Measurements from ENCODE around the gene ZNF792.
"Not testable (repeated sequence)": the region's sequence is repeated elsewhere in the genome, so short reads cannot be mapped to it uniquely, and the experiment has no call there.

The ZNF792 gene

DNA sequence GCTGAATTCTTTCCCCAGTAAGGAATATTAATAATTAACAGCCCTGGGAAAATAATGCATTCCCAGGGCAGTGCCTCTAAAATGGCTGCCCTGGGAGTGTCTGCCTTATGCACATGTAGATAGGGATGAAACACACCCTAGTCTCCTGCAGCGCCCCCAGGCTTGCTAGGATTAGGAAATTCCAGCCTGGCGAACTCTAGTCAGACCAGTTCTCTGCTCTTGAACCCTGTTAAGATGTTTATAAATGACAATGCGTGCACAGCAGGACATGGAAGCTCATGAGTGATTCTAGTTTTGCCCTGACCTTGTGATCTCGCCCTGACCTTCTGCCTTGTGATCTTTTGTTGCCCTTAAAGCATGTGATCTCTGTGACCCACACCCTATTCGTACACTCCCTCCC is 1.5 kb upstream of the ZNF792 start:
- H3K36me3 ChIP-seq (ENCODE audit: control insufficient read depth, insufficient read depth, low read length); H3K27me3 ChIP-seq (ENCODE audit: control insufficient read depth, insufficient read depth, low read length); H3K4me1 ChIP-seq (ENCODE audit: control insufficient read depth, insufficient read depth, low read length); H3K27ac ChIP-seq (ENCODE audit: low read depth, low read length); H3K9ac ChIP-seq (ENCODE audit: low read length); H3K4me3 ChIP-seq (ENCODE audit: low read depth, low read length): not testable (repeated sequence)
- peaks cover 56% of the 10 kb centered on the region for H3K9me3 ChIP-seq (ENCODE audit: control insufficient read depth, insufficient read depth, low read depth, low read length)

DNA sequence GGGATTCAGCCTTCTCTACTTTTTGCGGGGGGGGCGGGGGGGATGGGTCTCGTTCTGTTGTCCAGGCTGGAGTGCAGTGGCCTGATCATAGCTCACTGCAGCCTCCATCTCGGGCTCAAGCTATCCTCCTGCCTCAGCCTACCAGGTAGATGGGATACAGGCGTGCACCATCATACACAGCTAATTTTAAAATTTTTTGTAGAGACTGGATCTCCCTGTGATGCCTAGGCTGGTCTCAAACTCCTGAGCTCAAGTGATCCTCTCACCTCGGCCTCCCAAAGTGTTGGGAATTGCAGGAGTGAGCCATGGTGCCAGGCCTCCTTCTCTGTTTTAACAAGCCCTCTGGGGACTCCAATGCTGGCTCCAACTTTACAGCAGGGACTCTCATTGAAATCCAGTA is 569 bp upstream of the ZNF792 start:
- Histone ChIP-seq H3K9ac (ENCODE audit: low read length) (no peak overlapping the region), H3K27ac (ENCODE audit: low read depth, low read length) (no peak overlapping the region), H3K4me1 (ENCODE audit: control insufficient read depth, insufficient read depth, low read length) (peaks cover 4% of the 10 kb centered on the region; the same call in 1 of the 2 replicates), H3K27me3 (ENCODE audit: control insufficient read depth, insufficient read depth, low read length) (peaks cover 3% of the 10 kb centered on the region; the same call in 1 of the 2 replicates), H3K4me3 (ENCODE audit: low read depth, low read length) (peak overlapping the region; percentile 71), H3K36me3 (ENCODE audit: control insufficient read depth, insufficient read depth, low read length) (peaks cover 18% of the 10 kb centered on the region), H3K9me3 (ENCODE audit: control insufficient read depth, insufficient read depth, low read depth, low read length) (peaks cover 56% of the 10 kb centered on the region)

DNA sequence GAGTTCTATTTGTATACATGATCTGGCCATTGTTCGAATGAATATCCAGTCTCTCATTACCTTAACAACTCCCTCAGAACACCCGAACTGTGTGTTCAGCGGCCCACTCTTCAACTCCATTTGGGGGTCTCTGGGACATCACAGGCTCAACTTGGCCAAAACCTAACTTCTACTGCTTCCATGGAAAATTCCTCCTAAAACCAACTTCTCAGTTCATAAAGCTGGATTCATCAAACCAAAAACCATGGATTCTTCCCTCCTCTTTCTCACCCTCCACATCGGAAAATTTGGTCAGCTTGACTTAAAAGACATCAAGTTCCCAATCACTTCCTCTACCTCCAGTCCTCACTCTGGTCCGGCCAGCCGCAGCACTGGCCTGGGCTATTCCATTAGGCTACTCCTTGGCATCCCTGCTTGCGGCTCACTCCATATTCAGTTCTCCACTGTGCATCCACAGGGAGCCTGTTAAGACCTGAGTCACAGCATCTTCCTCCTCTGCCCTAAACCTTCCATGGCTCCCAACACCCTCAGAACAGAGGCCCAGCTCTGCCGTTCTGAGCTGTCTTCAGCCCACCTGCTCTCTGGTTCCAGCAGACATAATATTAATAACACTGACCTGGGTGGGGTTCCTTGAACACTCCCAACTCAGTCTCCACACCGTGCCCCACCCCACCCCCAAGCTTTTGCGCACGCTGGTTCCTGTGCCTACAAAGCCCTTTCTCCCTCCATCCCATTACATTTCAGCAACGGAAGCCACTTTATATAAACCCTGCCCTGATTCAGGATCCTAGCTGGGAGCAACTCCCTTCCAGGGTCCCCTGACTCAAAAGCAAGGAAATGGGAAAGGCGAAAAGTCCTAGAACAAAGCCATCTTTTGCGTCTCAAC is 1.1 kb downstream of the ZNF792 start:
- H3K4me1 ChIP-seq (ENCODE audit: control insufficient read depth, insufficient read depth, low read length) = peaks cover 4% of the 10 kb centered on the region; the same call in 1 of the 2 replicates
- H3K36me3 ChIP-seq (ENCODE audit: control insufficient read depth, insufficient read depth, low read length) = peaks cover 35% of the 10 kb centered on the region
- H3K27me3 ChIP-seq (ENCODE audit: control insufficient read depth, insufficient read depth, low read length) = peaks cover 3% of the 10 kb centered on the region; the same call in 1 of the 2 replicates
- H3K9me3 ChIP-seq (ENCODE audit: control insufficient read depth, insufficient read depth, low read depth, low read length) = peaks cover 59% of the 10 kb centered on the region
- no peak overlapping the region for H3K27ac ChIP-seq (ENCODE audit: low read depth, low read length)
- peak overlapping the region; percentile 71 for H3K4me3 ChIP-seq (ENCODE audit: low read depth, low read length)
- H3K9ac ChIP-seq (ENCODE audit: low read length) = peak overlapping the region; percentile 63

DNA sequence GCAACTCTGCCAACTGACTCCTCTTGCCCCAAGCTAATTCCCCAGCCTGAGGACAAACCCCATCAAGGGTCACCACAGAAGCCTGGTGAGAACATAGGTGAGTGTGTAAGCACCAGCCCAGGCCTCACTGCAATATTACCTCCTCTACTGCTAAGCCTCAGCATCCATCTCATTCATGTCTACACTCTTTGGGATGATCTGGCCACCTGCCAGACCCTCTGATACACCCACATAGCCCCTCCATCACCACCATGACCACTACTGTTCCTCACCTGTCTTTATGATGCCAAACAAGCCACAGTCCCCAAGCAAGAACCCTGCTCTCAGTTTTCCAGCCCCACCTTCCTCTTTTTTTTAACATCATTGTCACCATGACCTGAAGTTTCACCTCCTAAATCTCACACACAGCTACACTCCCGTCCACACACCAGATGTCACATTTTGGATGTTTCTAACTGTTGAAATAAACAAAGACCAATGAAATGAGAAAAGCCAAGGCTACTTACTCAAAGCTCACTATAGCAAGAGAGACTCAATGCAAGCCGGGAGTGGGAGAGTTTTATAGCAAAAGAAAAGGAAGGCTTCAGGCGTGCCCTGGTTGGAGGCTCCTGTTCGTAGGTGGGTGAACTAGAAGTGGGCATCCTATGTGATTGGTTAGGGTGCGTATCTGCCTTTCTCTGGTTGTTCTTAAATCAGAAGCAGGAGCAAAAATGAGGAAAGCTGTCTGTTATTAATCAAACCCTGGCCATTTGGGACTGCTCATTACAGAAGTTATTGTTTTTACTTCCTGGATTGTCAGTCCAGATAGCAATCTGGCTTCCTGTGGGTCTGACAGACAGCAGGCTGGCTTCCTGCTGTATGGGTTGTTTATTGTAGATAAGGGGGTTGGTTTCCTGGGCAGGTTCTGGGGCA is 2.0 kb downstream of the ZNF792 start:
- H3K27ac ChIP-seq (ENCODE audit: low read depth, low read length) = no peak overlapping the region
- no peak overlapping the region for H3K9ac ChIP-seq (ENCODE audit: low read length)
- peak overlapping the region; percentile 71; the same call in 1 of the 2 replicates for H3K4me3 ChIP-seq (ENCODE audit: low read depth, low read length)

DNA sequence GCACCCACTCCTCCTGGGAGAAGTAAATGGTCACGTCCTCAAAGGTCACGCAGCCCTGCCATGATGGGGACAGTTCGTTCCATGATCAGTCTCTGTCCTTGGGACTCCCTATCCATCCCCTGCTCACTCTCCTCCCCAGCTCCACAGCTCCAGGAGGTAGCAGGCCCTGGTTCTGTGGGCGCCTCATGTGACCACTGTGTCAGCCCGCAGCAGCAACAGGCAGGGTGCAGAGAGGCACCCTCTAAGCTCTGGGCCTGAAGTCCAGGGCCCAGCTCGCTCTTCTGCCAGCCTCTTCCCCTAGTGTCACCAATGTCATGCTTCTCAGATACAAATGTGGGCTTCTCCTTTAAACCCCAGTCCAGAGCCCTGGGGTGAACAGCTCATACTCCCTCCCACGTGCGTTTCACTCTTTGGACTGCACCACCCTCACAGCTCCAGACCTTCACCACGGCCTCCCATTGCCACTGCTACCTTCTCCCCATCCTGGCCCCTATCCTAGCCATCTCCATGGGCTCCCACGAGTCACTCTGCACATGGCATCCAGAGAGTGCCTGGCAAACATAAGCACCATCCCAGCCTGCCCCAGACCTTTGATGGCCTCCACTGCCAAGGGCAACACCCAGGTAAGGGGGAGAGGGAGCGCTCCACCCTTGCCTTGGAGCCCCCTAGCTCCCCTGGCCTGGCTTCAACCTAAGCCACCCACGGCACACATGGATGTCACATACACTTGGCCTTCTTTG is 2.9 kb downstream of the ZNF792 start:
- Histone ChIP-seq H3K9ac (ENCODE audit: low read length) (no peak overlapping the region), H3K4me1 (ENCODE audit: control insufficient read depth, insufficient read depth, low read length) (peaks cover 4% of the 10 kb centered on the region; the same call in 1 of the 2 replicates), H3K27ac (ENCODE audit: low read depth, low read length) (no peak overlapping the region), H3K4me3 (ENCODE audit: low read depth, low read length) (no peak overlapping the region), H3K36me3 (ENCODE audit: control insufficient read depth, insufficient read depth, low read length) (peaks cover 53% of the 10 kb centered on the region), H3K9me3 (ENCODE audit: control insufficient read depth, insufficient read depth, low read depth, low read length) (peaks cover 62% of the 10 kb centered on the region), H3K27me3 (ENCODE audit: control insufficient read depth, insufficient read depth, low read length) (peaks cover 3% of the 10 kb centered on the region; the same call in 1 of the 2 replicates)

More for the DNA sequence above, 2.0 kb downstream of the ZNF792 start:
- Histone ChIP-seq H3K4me1 (ENCODE audit: control insufficient read depth, insufficient read depth, low read length) (peaks cover 4% of the 10 kb centered on the region; the same call in 1 of the 2 replicates), H3K27me3 (ENCODE audit: control insufficient read depth, insufficient read depth, low read length) (peaks cover 3% of the 10 kb centered on the region; the same call in 1 of the 2 replicates), H3K9me3 (ENCODE audit: control insufficient read depth, insufficient read depth, low read depth, low read length) (peaks cover 61% of the 10 kb centered on the region), H3K36me3 (ENCODE audit: control insufficient read depth, insufficient read depth, low read length) (peaks cover 44% of the 10 kb centered on the region)

DNA sequence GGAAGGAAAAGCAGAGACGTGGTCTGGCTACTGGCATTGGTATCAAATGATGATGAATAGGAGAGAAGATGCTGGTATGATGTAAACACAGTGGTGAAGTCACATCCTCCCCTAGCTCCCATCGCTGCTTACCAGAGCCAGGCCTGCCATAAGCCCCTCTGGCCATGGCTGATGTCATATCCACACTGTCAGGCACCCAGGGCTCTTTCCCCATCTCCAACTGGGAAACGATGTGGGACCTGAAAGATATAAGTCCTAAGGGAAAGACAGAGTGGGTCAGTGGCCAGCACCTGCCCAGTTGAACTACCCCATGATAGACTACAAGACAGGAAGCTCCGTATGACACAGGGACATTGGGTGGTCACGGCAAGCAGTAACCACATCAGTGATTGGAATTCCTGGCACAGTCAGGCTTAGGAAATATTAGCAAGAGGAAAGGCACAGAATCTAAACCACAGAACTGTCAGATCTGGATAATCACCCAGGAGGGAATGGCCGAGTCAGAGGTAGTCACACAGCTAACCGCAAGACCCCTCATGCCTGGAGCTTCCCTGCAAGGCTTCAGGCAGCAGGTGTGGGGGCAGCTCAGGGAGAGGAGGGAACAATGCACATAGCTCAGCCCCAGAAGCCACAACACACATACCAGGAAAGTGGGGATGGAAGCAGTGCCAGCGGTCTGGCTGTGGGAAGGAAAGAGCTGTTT is 3.8 kb downstream of the ZNF792 start:
- Histone ChIP-seq H3K9me3 (ENCODE audit: control insufficient read depth, insufficient read depth, low read depth, low read length) (peaks cover 68% of the 10 kb centered on the region), H3K27ac (ENCODE audit: low read depth, low read length) (no peak overlapping the region), H3K4me1 (ENCODE audit: control insufficient read depth, insufficient read depth, low read length) (peaks cover 4% of the 10 kb centered on the region; the same call in 1 of the 2 replicates), H3K27me3 (ENCODE audit: control insufficient read depth, insufficient read depth, low read length) (peaks cover 3% of the 10 kb centered on the region; the same call in 1 of the 2 replicates), H3K36me3 (ENCODE audit: control insufficient read depth, insufficient read depth, low read length) (peaks cover 57% of the 10 kb centered on the region), H3K9ac (ENCODE audit: low read length) (no peak overlapping the region), H3K4me3 (ENCODE audit: low read depth, low read length) (no peak overlapping the region)

DNA sequence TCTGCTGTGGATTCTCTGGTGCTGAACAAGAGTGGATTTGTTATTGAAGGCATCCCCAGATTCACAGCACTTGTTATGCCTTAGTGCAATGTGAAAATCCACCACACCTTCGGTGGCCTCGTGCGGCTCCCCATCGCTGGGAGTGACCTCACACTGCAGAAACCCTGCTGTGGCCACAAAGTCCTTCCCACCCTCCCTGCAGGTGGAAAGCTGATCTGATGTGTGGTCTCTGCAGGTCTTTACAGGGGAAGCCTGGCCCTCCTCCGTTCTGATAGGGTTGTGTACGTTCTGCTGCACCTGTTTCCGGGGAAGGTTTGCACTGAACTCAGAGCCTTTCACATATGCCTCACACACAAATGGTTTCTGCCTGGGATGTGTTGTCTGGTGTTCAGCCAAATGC is 5.0 kb downstream of the ZNF792 start:
- Histone ChIP-seq H3K4me1 (ENCODE audit: control insufficient read depth, insufficient read depth, low read length) (peaks cover 4% of the 10 kb centered on the region; the same call in 1 of the 2 replicates), H3K27ac (ENCODE audit: low read depth, low read length) (no peak overlapping the region), H3K36me3 (ENCODE audit: control insufficient read depth, insufficient read depth, low read length) (peaks cover 57% of the 10 kb centered on the region), H3K9me3 (ENCODE audit: control insufficient read depth, insufficient read depth, low read depth, low read length) (peaks cover 72% of the 10 kb centered on the region), H3K4me3 (ENCODE audit: low read depth, low read length) (no peak overlapping the region), H3K9ac (ENCODE audit: low read length) (no peak overlapping the region), H3K27me3 (ENCODE audit: control insufficient read depth, insufficient read depth, low read length) (peaks cover 3% of the 10 kb centered on the region; the same call in 1 of the 2 replicates)

DNA sequence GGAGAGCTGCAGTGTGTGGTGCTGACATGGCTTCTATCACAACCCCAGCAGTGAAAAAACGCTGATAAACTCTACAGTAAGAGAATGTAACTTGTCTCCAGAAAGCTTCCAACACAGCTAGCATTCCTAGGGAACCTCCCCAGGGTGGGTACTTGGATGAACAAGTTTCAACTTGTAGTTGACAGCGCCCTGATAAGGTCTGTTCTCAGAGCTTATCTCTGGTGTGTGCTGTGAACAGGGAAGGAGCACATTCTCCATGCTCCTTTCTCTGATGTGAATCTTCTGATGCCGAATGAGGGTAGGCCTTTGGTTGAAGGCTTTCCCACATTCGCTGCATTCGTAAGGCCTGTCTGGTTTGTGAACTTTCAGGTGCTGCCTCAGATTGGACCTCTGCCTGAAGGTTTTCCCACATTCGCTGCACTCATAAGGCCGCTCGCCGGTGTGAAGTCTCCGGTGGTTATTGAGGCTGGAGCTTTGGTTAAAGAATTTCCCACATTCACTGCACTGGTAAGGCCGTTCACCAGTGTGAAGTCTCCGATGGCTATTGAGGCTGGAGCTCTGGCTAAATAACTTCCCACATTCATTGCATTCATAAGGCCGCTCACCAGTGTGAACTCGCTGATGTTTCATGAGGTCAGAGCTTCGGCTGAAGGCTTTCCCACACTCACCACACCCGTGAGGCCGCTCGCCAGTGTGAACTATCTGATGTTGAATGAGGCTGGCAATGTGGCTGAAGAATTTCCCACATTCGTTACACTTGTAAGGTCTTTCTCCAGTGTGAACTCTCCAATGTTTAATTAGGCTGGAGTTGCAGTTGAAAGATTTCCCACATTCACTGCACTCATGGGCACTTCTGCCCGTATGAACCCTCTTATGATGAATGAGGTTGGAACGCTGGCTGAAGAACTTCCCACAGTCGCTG is 5.9 kb downstream of the ZNF792 start:
- Histone ChIP-seq H3K36me3 (ENCODE audit: control insufficient read depth, insufficient read depth, low read length) (peaks cover 57% of the 10 kb centered on the region), H3K4me3 (ENCODE audit: low read depth, low read length) (0 out of 2 replicates have a peak overlapping the region, but pooled peaks have one; percentile 7), H3K9ac (ENCODE audit: low read length) (no peak overlapping the region), H3K9me3 (ENCODE audit: control insufficient read depth, insufficient read depth, low read depth, low read length) (peaks cover 80% of the 10 kb centered on the region), H3K27me3 (ENCODE audit: control insufficient read depth, insufficient read depth, low read length) (peaks cover 3% of the 10 kb centered on the region; the same call in 1 of the 2 replicates), H3K27ac (ENCODE audit: low read depth, low read length) (no peak overlapping the region), H3K4me1 (ENCODE audit: control insufficient read depth, insufficient read depth, low read length) (peaks cover 4% of the 10 kb centered on the region; the same call in 1 of the 2 replicates)

DNA sequence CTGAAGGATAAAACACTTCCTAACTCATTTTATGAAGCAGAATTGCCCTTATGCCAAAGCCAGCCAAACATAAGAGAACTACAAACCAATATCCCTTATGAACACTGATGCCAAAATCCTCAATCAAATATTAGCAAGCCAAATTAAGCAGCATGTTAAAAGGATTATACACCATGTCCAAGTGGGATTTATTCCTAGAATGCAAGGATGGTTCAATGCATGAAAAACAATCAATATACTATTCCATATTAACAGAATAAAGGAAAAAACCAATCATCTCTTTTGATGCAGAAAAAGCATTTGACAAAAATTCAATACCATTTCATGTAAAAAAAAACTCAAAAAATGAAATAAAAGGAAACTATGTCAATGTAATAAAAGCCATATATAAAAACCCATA is 10.9 kb downstream of the ZNF792 start:
- H3K9ac ChIP-seq (ENCODE audit: low read length) = no peak overlapping the region
- no peaks in the 10 kb centered on the region for H3K27me3 ChIP-seq (ENCODE audit: control insufficient read depth, insufficient read depth, low read length)
- no peaks in the 10 kb centered on the region for H3K4me1 ChIP-seq (ENCODE audit: control insufficient read depth, insufficient read depth, low read length)
- H3K36me3 ChIP-seq (ENCODE audit: control insufficient read depth, insufficient read depth, low read length) = peaks cover 24% of the 10 kb centered on the region
- H3K27ac ChIP-seq (ENCODE audit: low read depth, low read length) = no peak overlapping the region
- H3K9me3 ChIP-seq (ENCODE audit: control insufficient read depth, insufficient read depth, low read depth, low read length) = peaks cover 58% of the 10 kb centered on the region
- H3K4me3 ChIP-seq (ENCODE audit: low read depth, low read length) = no peak overlapping the region

Data from HUES6 (cell line).